Measurements from ENCODE around the gene CLIP2.

Gene CLIP2

GRCh38 chr7:74443543-74444247, 154.5 kb downstream of the CLIP2 start:
- no peak for TF ChIP-seq CTCF (IDR thresholded peaks at IDR 0.05; ENCODE audit: extremely low read depth, insufficient read depth, missing control alignments)
- DNase-seq (ENCODE audit: low spot score) = no peak
- in situ Hi-C loops (cut with MboI; ENCODE audit: low pct_unique_long_range_greater_than_20kb, low sequenced_read_pairs, unreplicated experiment) = no loop called here

- TF ChIP-seq CTCF (IDR thresholded peaks at IDR 0.05; ENCODE audit: extremely low read depth, insufficient read depth, missing control alignments) = no peak
- no peak for DNase-seq (ENCODE audit: low spot score)
- in situ Hi-C loops (cut with MboI; ENCODE audit: low pct_unique_long_range_greater_than_20kb, low sequenced_read_pairs, unreplicated experiment) = no loop called here
Observed at GRCh38 chr7:74449144-74449543, 159.9 kb downstream of the CLIP2 start.

- in situ Hi-C loops (cut with MboI; ENCODE audit: low pct_unique_long_range_greater_than_20kb, low sequenced_read_pairs, unreplicated experiment) = no loop called here
- peak; percentile 80 for TF ChIP-seq CTCF (IDR thresholded peaks at IDR 0.05; ENCODE audit: extremely low read depth, insufficient read depth, missing control alignments)
Observed at GRCh38 chr7:74449809-74450397, 160.7 kb downstream of the CLIP2 start.

GRCh38 chr7:74452748-74453321, 163.6 kb downstream of the CLIP2 start:
- no peak for TF ChIP-seq CTCF (IDR thresholded peaks at IDR 0.05; ENCODE audit: extremely low read depth, insufficient read depth, missing control alignments)
- in situ Hi-C loops (cut with MboI; ENCODE audit: low pct_unique_long_range_greater_than_20kb, low sequenced_read_pairs, unreplicated experiment) = no loop called here
- DNase-seq (ENCODE audit: low spot score) = peak; percentile 39

More at GRCh38 chr7:74449809-74450397, 160.7 kb downstream of the CLIP2 start:
- DNase-seq (ENCODE audit: low spot score) = peak; percentile 87

- TF ChIP-seq CTCF (IDR thresholded peaks at IDR 0.05; ENCODE audit: extremely low read depth, insufficient read depth, missing control alignments) = no peak
- in situ Hi-C loops (cut with MboI; ENCODE audit: low pct_unique_long_range_greater_than_20kb, low sequenced_read_pairs, unreplicated experiment) = no loop called here
- DNase-seq (ENCODE audit: low spot score) = peak; percentile 84
Observed at GRCh38 chr7:74453322-74454011, 164.3 kb downstream of the CLIP2 start, which contains the start of gene GTF2IRD1. GTF2IRD1 (plus strand) TSS chr7:74453906; CDS start chr7:74508081, 54,175 bp downstream.

Measured in GM13977 (cell line).